ENCODE measurements around the gene TCERG1.
A peak's percentile ranks its signal among the peaks of the same experiment; 100 is the strongest.

The TCERG1 gene

GRCh38 chr5:146446861-146447733 lies at the start of gene TCERG1:
TSS of gene TCERG1 (plus strand) at chr5:146447333. CDS start at chr5:146447350, 17 bp downstream.
- DNase-seq = peak; percentile 100

GRCh38 chr5:146398826-146399225 lies 48.3 kb upstream of the TCERG1 start:
- DNase-seq = no peak

DNA sequence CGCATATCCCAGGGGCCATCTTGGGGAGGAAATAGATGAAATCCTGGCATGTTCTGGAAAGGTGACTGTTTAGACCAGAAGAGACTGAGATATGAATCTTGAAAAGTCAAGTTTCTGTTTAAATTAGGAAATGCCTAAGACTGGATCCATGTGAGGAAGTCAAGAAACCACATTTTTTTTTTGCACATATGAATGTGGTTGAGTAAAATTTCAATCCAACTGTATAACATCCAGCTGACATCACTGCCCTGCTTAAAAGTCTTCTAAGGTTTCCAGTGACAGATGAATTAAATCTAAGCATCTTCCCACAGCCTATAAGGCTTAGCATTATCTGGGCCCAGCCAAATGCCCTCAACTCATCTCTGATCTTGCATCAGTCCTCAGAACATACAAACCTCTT lies 47.7 kb upstream of the TCERG1 start:
- DNase-seq = no peak

DNA sequence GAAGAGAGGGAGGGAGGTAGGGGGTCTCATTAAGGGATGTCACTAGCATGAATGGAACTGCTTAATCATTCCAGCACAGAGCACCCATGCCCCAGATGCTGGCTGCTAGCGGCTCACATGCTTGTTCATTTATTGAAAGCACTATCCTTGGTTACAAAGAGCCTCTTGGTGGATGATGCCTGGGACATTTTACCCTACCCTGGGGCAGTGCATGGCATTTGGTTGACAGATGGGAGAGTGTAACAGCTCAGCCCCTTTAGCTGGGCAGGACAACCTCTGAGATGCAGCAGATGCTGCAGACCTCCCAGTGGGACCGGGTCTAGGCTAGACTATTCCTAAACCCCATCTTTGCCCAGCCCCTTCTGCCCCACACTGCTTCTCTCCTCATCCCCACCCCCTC lies 46.9 kb upstream of the TCERG1 start:
- DNase-seq = no peak

- DNase-seq = no peak
Measured at GRCh38 chr5:146401021-146401420, 46.1 kb upstream of the TCERG1 start.

GRCh38 chr5:146402949-146403348 lies 44.2 kb upstream of the TCERG1 start:
- DNase-seq = no peak

- DNase-seq = no peak
Measured at GRCh38 chr5:146409054-146409671, 38.0 kb upstream of the TCERG1 start.

DNA sequence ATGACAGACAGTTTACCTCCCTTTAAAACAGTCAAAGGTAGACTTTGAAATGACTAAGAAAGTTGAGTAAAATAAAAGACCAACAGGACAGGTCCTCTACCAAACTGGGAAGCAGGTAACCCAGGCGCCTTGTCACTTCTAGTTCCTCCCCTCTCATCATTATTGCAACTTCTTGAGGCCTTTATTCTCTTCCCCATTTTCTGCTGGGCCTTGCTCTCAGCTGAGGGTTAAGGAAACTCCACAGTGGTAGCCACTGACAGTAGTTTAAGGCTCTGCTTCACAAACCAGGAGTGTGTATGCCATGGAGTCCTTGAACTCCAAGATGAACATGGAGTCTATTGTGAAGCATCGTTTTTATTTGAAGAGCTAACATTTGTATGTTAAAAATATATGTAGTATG lies 36.9 kb upstream of the TCERG1 start:
- no peak for DNase-seq

- DNase-seq = peak; percentile 38
Measured at GRCh38 chr5:146419696-146420095, 27.4 kb upstream of the TCERG1 start.

- DNase-seq = no peak
Measured at GRCh38 chr5:146425023-146425422, 22.1 kb upstream of the TCERG1 start.

DNA sequence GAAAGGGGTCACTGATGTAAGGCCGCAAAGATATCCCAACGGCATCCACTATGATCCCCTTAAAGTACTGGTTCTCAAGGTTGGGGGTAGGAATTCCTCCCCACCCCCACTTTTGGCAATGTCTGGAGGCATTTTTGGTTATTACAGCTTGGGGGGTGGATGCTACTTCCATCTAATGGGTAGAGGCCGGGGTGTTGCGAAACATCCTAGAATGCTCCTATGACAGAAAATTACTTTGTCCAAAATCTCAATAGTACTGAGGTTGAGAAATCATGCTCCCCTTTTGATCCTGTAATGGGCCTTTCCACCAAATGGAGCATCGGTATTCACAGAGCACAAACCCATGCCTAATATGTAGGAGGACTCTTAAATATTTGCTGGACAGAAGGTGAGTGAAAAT lies 20.8 kb upstream of the TCERG1 start:
- DNase-seq = no peak

- peak; percentile 63 for DNase-seq
Measured at GRCh38 chr5:146426853-146427618, 20.1 kb upstream of the TCERG1 start.

DNA sequence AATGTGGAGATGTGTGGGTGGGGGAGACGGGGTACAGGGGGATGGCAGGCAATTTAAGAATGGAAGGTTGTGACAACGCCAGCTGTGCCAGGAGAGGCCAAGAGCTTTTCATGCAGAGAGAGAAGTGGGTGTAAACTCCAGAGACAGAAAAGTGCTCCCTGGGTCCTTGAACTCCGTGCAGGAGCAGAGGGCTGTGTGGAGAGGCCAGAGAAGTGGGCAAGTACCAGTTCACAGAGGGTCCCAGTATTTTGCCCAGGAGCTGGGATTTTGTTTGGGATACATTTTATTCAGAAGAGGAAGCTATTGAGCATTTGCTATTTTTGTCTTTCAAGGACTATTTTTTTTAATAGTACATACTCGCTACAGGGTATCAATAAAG lies 19.5 kb upstream of the TCERG1 start:
- DNase-seq = no peak

DNA sequence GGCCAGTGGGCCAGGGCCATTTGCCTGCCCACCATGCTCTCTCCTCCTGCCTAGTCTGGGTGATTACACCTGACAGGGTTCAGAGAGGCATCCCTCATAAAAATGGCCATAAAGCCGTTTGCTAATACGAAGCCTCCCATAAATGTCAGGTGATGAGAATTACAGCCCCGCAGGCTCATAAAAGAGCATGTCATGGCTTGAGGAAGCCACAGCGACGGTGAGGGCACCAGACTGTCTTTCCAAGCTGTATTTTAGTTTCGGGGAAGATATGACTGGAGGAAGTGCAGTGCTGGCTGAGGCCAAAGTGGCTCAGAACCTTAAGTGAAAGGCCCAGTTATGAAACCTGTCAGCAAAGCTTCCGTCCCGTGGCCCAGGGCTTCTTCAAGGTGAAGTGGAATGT lies 18.5 kb upstream of the TCERG1 start:
- no peak for DNase-seq

DNA sequence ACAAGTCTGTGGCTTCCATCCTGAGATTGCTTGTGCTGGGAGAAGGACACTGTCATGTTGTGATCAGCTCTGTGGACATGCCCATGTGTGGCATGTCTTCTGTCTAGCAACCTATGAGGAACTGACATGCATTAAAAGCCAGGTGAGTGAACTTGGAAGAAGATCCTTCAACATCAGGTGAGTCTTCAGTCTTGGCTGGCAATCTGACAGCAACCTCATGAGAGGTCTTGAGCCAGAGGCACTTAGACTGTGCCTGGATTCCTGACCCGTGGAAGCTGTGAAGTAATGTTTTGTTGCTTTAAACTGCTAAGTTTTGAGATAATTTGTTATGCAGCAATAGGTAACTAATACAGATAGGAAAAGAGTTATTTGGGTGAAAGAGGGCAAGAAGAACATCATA lies 6.8 kb upstream of the TCERG1 start:
- DNase-seq = no peak

DNA sequence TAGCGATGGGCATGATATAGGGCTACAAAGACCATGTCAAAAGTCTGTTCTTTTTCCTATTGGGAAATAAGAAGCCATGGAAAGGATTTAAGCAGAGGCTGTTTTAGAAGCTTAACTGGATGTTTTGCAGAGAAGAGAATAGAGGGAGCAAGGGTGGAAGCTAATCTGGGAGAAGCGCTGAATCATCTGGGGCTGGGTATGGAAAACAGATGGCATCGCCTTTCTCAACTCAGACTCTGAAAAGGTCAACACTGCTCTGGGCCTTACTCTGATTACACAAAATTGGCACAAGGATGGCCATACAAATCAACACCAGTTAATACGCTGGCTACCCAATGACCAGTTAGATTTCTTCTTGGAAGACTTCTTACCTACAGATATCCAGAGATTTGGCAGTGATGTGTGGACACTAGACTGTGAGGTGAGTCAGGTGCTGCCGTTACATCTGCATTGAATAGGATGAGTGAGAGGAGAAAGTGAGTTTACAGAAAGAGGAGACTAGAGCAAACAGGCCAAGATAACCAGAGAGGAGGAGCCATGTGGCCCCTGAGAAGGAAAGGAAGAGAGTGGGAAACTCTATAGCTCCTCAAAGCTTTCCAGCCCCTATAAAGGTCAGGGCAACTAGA lies 6.2 kb upstream of the TCERG1 start:
- no peak for DNase-seq

DNA sequence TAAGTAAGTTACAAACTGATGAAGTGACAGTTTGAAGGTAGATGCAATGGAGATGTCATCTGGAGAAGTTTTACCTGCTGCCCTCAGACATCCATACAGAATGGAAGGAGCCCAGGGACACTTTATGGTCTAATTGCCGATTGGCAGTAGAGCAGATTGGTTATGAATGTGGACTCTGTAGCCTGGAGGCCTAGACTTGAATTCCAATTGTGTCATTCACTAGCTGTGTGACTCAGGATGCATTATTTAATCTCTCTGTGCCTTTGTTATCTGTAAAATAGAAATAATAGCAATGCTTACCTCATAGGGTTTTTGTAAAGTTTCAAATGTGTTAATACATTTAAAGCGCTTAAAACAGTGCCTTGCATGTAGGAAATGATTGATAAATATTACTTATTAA lies 5.2 kb upstream of the TCERG1 start:
- DNase-seq = no peak

GRCh38 chr5:146447734-146448380 lies 724 bp downstream of the TCERG1 start:
- DNase-seq = peak; percentile 65

- DNase-seq = no peak
Measured at GRCh38 chr5:146448783-146449519, 1.8 kb downstream of the TCERG1 start.

GRCh38 chr5:146450002-146450401 lies 2.9 kb downstream of the TCERG1 start:
- DNase-seq = no peak

DNA sequence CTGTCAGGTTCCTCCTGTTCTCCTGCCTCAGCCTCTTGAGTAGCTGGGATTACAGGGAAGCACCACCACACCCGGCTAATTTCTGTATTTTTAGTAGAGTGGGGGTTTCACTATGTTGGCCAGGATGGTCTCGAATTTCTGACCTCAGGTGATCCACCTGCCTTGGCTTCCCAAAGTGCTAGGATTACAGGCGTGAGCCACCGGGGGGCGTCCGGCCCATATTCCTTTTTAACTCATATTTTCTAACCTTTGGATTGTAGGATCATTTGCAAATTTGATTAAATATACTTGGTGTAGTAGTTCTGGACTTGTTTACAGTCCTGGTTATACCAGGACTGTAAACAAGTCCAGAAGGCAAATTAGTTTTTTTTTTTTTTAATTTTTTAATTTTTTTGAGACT lies 4.3 kb downstream of the TCERG1 start:
- no peak for DNase-seq

GRCh38 chr5:146457431-146457830 lies 10.3 kb downstream of the TCERG1 start:
- DNase-seq = no peak
